Calu3 (cell line): ENCODE results near the gene CACNB3. TPM values are rescaled to one million over a fixed set of nuclear protein-coding genes. Genes with fewer than 3 reads are reported as not detected.
A peak's percentile ranks its signal among the peaks of the same experiment; 100 is the strongest.

ENCODE experiments used
- BruUV-seq: library from RNA; stranded (reverse); fragments of 400-500 nt; replicated peaks from 2 replicates; lab custom pipeline; 2021; lab: Mats Ljungman, UMichigan
- CTCF ChIA-PET: fragments of 300-600 bp; sonication (Branson Sonifier 250); formaldehyde crosslinking; loops from one replicate; lab custom pipeline; 2022; ENCODE audit warnings: antibody characterized with exemption; lab: Charles Lee
- DNase-seq: peaks from one replicate; pipeline ENCODE4 v3.0.0; 2022
- H3K27ac Mint-ChIP-seq: one replicate; pipeline ENCODE4 v1.8.0; 2022; ENCODE audit warnings: mixed read lengths; ENCODE audit not compliant: unreplicated experiment
- H3K27me3 Mint-ChIP-seq: one replicate; pipeline ENCODE4 v1.8.0; 2022; ENCODE audit warnings: mixed read lengths; ENCODE audit not compliant: unreplicated experiment
- H3K36me3 Mint-ChIP-seq: one replicate; pipeline ENCODE4 v1.8.0; 2022; ENCODE audit warnings: mild to moderate bottlenecking, moderate library complexity, mixed read lengths; ENCODE audit not compliant: insufficient read depth, unreplicated experiment
- H3K4me1 Mint-ChIP-seq: one replicate; pipeline ENCODE4 v1.8.0; 2022; ENCODE audit warnings: mild to moderate bottlenecking, low read depth, mixed read lengths; ENCODE audit not compliant: unreplicated experiment
- H3K4me3 Mint-ChIP-seq: one replicate; pipeline ENCODE4 v1.8.0; 2022; ENCODE audit warnings: mild to moderate bottlenecking, low read depth, moderate library complexity, mixed read lengths; ENCODE audit not compliant: unreplicated experiment
- H3K9me3 Mint-ChIP-seq: one replicate; pipeline ENCODE4 v1.8.0; 2022; ENCODE audit warnings: low read depth, mixed read lengths; ENCODE audit not compliant: unreplicated experiment
- CTCF ChIP-seq: fragments of 200-600 bp; IDR thresholded peaks from one replicate; pipeline ENCODE4 v1.8.0; 2022; ENCODE audit warnings: antibody characterized with exemption; ENCODE audit not compliant: unreplicated experiment
- intact Hi-C: fragments of 100-400 bp; cut with micrococcal nuclease; formaldehyde crosslinking; loops from one replicate; pipeline ENCODE4 v1.10.0; 2022; ENCODE audit not compliant: unreplicated experiment
- total RNA-seq: library from RNA; stranded (reverse); gene quantifications from 2 replicates; pipeline ENCODE4 v1.2.3, GENCODE V29; 2022

The CACNB3 gene
- total RNA-seq, 1 experiment from 2014 or later = 21.1 TPM

- CTCF ChIA-PET = no interaction called here
Observed at GRCh38 chr12:48793696-48794095, 24.6 kb upstream of the CACNB3 start.

GRCh38 chr12:48794870-48795269, 23.4 kb upstream of the CACNB3 start:
- Mint-ChIP-seq H3K4me3 (no peak overlapping the region), H3K9me3 (no peaks in the 10 kb centered on the region), H3K36me3 (no peaks in the 10 kb centered on the region), H3K27me3 (no peaks in the 10 kb centered on the region), H3K4me1 (peaks cover 15% of the 10 kb centered on the region), H3K27ac (peak overlapping the region; percentile 16)
- no TSS peak for BruUV-seq
- intact Hi-C loops = no loop called here
- DNase-seq = no peak
- CTCF ChIA-PET = interaction anchor here (0.6 to 3.7 kb wide), 4 partner anchors 16 to 51 kb away, joined by 3 to 44 read pairs (median 3); no protein-coding TSS in a partner anchor
- no peak for TF ChIP-seq CTCF

More at GRCh38 chr12:48793696-48794095, 24.6 kb upstream of the CACNB3 start:
- H3K27me3 Mint-ChIP-seq = no peaks in the 10 kb centered on the region
- TF ChIP-seq CTCF = no peak
- no peak for DNase-seq
- BruUV-seq = no TSS peak
- H3K4me1 Mint-ChIP-seq = peaks cover 15% of the 10 kb centered on the region
- no peaks in the 10 kb centered on the region for H3K9me3 Mint-ChIP-seq
- peaks cover 11% of the 10 kb centered on the region for H3K36me3 Mint-ChIP-seq
- no peak overlapping the region for H3K27ac Mint-ChIP-seq
- H3K4me3 Mint-ChIP-seq = no peak overlapping the region
- intact Hi-C loops = no loop called here

- no peak overlapping the region for H3K4me3 Mint-ChIP-seq
- no peak overlapping the region for H3K27ac Mint-ChIP-seq
Observed at GRCh38 chr12:48795550-48796455, 22.5 kb upstream of the CACNB3 start.

GRCh38 chr12:48796976-48797375, 21.3 kb upstream of the CACNB3 start:
- no peak for DNase-seq
- H3K27ac Mint-ChIP-seq = no peak overlapping the region
- H3K27me3 Mint-ChIP-seq = no peaks in the 10 kb centered on the region
- H3K4me1 Mint-ChIP-seq = peaks cover 15% of the 10 kb centered on the region
- intact Hi-C loops = loop anchor here (1.0 kb wide), 1 partner anchor 44 kb away; no protein-coding TSS in a partner anchor
- TF ChIP-seq CTCF = no peak
- H3K36me3 Mint-ChIP-seq = no peaks in the 10 kb centered on the region
- no peak overlapping the region for H3K4me3 Mint-ChIP-seq
- no TSS peak for BruUV-seq
- CTCF ChIA-PET = interaction anchor here (0.5 to 3.7 kb wide), 3 partner anchors 44 to 226 kb away, joined by 3 to 44 read pairs (median 5); no protein-coding TSS in a partner anchor
- H3K9me3 Mint-ChIP-seq = no peaks in the 10 kb centered on the region

More at GRCh38 chr12:48795550-48796455, 22.5 kb upstream of the CACNB3 start:
- BruUV-seq = no TSS peak
- TF ChIP-seq CTCF = peak; percentile 73
- Mint-ChIP-seq H3K9me3 (no peaks in the 10 kb centered on the region), H3K36me3 (no peaks in the 10 kb centered on the region), H3K27me3 (no peaks in the 10 kb centered on the region), H3K4me1 (peaks cover 15% of the 10 kb centered on the region)
- DNase-seq = peak; percentile 60
- intact Hi-C loops = loop anchor here (1.0 kb wide), 1 partner anchor 43 kb away; no protein-coding TSS in a partner anchor
- CTCF ChIA-PET = interaction anchor here (1.1 to 3.7 kb wide), 3 partner anchors 27 to 48 kb away, joined by 3 to 44 read pairs (median 3); no protein-coding TSS in a partner anchor
